Calu3 (cell line): ENCODE results near the gene KAT14. TPM values are rescaled to one million over a fixed set of nuclear protein-coding genes. Genes with fewer than 3 reads are reported as not detected.
"Not testable (repeated sequence)": the region's sequence is repeated elsewhere in the genome, so short reads cannot be mapped to it uniquely, and the experiment has no call there.

Experiments
- BruUV-seq: library from RNA; stranded (reverse); fragments of 400-500 nt; replicated peaks from 2 replicates; lab custom pipeline; 2021; lab: Mats Ljungman, UMichigan
- CTCF ChIA-PET: fragments of 300-600 bp; sonication (Branson Sonifier 250); formaldehyde crosslinking; loops from one replicate; lab custom pipeline; 2022; ENCODE audit warnings: antibody characterized with exemption; lab: Charles Lee
- DNase-seq: peaks from one replicate; pipeline ENCODE4 v3.0.0; 2022
- H3K27ac Mint-ChIP-seq: one replicate; pipeline ENCODE4 v1.8.0; 2022; ENCODE audit warnings: mixed read lengths; ENCODE audit not compliant: unreplicated experiment
- H3K27me3 Mint-ChIP-seq: one replicate; pipeline ENCODE4 v1.8.0; 2022; ENCODE audit warnings: mixed read lengths; ENCODE audit not compliant: unreplicated experiment
- H3K36me3 Mint-ChIP-seq: one replicate; pipeline ENCODE4 v1.8.0; 2022; ENCODE audit warnings: mild to moderate bottlenecking, moderate library complexity, mixed read lengths; ENCODE audit not compliant: insufficient read depth, unreplicated experiment
- H3K4me1 Mint-ChIP-seq: one replicate; pipeline ENCODE4 v1.8.0; 2022; ENCODE audit warnings: mild to moderate bottlenecking, low read depth, mixed read lengths; ENCODE audit not compliant: unreplicated experiment
- H3K4me3 Mint-ChIP-seq: one replicate; pipeline ENCODE4 v1.8.0; 2022; ENCODE audit warnings: mild to moderate bottlenecking, low read depth, moderate library complexity, mixed read lengths; ENCODE audit not compliant: unreplicated experiment
- H3K9me3 Mint-ChIP-seq: one replicate; pipeline ENCODE4 v1.8.0; 2022; ENCODE audit warnings: low read depth, mixed read lengths; ENCODE audit not compliant: unreplicated experiment
- CTCF ChIP-seq: fragments of 200-600 bp; IDR thresholded peaks from one replicate; pipeline ENCODE4 v1.8.0; 2022; ENCODE audit warnings: antibody characterized with exemption; ENCODE audit not compliant: unreplicated experiment
- intact Hi-C: fragments of 100-400 bp; cut with micrococcal nuclease; formaldehyde crosslinking; loops from one replicate; pipeline ENCODE4 v1.10.0; 2022; ENCODE audit not compliant: unreplicated experiment
- total RNA-seq: library from RNA; stranded (reverse); gene quantifications from 2 replicates; pipeline ENCODE4 v1.2.3, GENCODE V29; 2022

KAT14 gene
- total RNA-seq, 1 experiment from 2014 or later: 3.1 TPM

- Mint-ChIP-seq H3K27me3 (no peaks in the 10 kb centered on the region), H3K4me3 (no peak overlapping the region), H3K27ac (no peak overlapping the region), H3K9me3 (no peaks in the 10 kb centered on the region), H3K4me1 (no peaks in the 10 kb centered on the region), H3K36me3 (no peaks in the 10 kb centered on the region)
- CTCF ChIA-PET: no interaction called here
- TF ChIP-seq CTCF: no peak
- intact Hi-C loops: no loop called here
- no TSS peak for BruUV-seq
- DNase-seq: no peak
These were observed 80.6 kb downstream of the KAT14 start for GRCh38 chr20:18218280-18218679.

- BruUV-seq: no TSS peak
- Mint-ChIP-seq H3K27ac (no peak overlapping the region), H3K4me1 (no peaks in the 10 kb centered on the region), H3K27me3 (no peaks in the 10 kb centered on the region), H3K36me3 (no peaks in the 10 kb centered on the region), H3K9me3 (no peaks in the 10 kb centered on the region), H3K4me3 (no peak overlapping the region)
- CTCF ChIA-PET: no interaction called here
- no peak for TF ChIP-seq CTCF
- DNase-seq: no peak
- intact Hi-C loops: no loop called here
These were observed 85.7 kb downstream of the KAT14 start for GRCh38 chr20:18223409-18223808.

GRCh38 chr20:18224968-18225568 is 87.4 kb downstream of the KAT14 start:
- no TSS peak for BruUV-seq
- TF ChIP-seq CTCF: no peak
- Mint-ChIP-seq H3K9me3 (no peaks in the 10 kb centered on the region), H3K27me3 (no peaks in the 10 kb centered on the region), H3K4me1 (no peaks in the 10 kb centered on the region), H3K36me3 (no peaks in the 10 kb centered on the region), H3K4me3 (no peak overlapping the region), H3K27ac (no peak overlapping the region)
- DNase-seq: peak; percentile 9
- CTCF ChIA-PET: no interaction called here
- intact Hi-C loops: no loop called here

- CTCF ChIA-PET: no interaction called here
- intact Hi-C loops: no loop called here
- no peak overlapping the region for H3K27ac Mint-ChIP-seq
These were observed 88.0 kb downstream of the KAT14 start for GRCh38 chr20:18225632-18226031.

GRCh38 chr20:18226741-18227140 is 89.1 kb downstream of the KAT14 start:
- intact Hi-C loops, H3K27ac Mint-ChIP-seq, BruUV-seq, H3K9me3 Mint-ChIP-seq, H3K4me1 Mint-ChIP-seq, CTCF ChIA-PET, H3K36me3 Mint-ChIP-seq, H3K4me3 Mint-ChIP-seq, H3K27me3 Mint-ChIP-seq, DNase-seq: not testable (repeated sequence)

More at GRCh38 chr20:18225632-18226031, 88.0 kb downstream of the KAT14 start:
- no peak for DNase-seq
- Mint-ChIP-seq H3K4me3 (no peak overlapping the region), H3K4me1 (no peaks in the 10 kb centered on the region), H3K9me3 (no peaks in the 10 kb centered on the region), H3K36me3 (no peaks in the 10 kb centered on the region), H3K27me3 (no peaks in the 10 kb centered on the region)
- no peak for TF ChIP-seq CTCF
- BruUV-seq: no TSS peak
